ENCODE measurements around the gene HBZ. TPM values are rescaled to one million over a fixed set of nuclear protein-coding genes. Genes with fewer than 3 reads are reported as not detected.
A peak's percentile ranks its signal among the peaks of the same experiment; 100 is the strongest.

Gene HBZ
- total RNA-seq, 1 experiment from 2014 or later: not detected

- DNase-seq (no peak), ATAC-seq (no peak)
- Histone ChIP-seq H3F3A (ENCODE audit: low read length, unreplicated experiment) (no peaks in the 10 kb centered on the region), H3K9me3 (ENCODE audit: low read length) (no peaks in the 10 kb centered on the region), H3K4me3 (ENCODE audit: low read length) (no peak overlapping the region), H3K4me2 (ENCODE audit: low read length) (no peak overlapping the region), H3K79me2 (ENCODE audit: low read length) (no peaks in the 10 kb centered on the region), H3K36me3 (ENCODE audit: low read depth, low read length) (no peaks in the 10 kb centered on the region), H3K27ac (ENCODE audit: low read length) (no peak overlapping the region), H4K20me1 (ENCODE audit: low read length) (no peaks in the 10 kb centered on the region), H3K9ac (ENCODE audit: low read length) (no peak overlapping the region), H3K27me3 (ENCODE audit: low read length) (peaks cover 20% of the 10 kb centered on the region), H3K9me2 (replicated peaks; ENCODE audit: low read length) (no peaks in the 10 kb centered on the region), H3K4me1 (ENCODE audit: insufficient read depth, low read length) (no peaks in the 10 kb centered on the region), H2AFZ (ENCODE audit: low read length) (no peak overlapping the region)
- no TSS peak for BruUV-seq (replicated peaks)
- no peak for TF ChIP-seq CTCF (conservative IDR thresholded peaks at IDR 0.05; ENCODE audit: low read depth, low read length)
- TF ChIP-seq EZH2 (IDR thresholded peaks at IDR 0.05; ENCODE audit: low read length, unreplicated experiment): no peak
- TF ChIP-seq EZH2phosphoT487 (IDR thresholded peaks at IDR 0.05; ENCODE audit: borderline replicate concordance, low read length): no peak
- POLR2A ChIA-PET (ENCODE audit: unreplicated experiment): no interaction called here
- intact Hi-C loops (cut with micrococcal nuclease): no loop called here
- CTCF ChIA-PET: no interaction called here
Observed at GRCh38 chr16:164827-165538, 12.5 kb downstream of the HBZ start.

- intact Hi-C loops (cut with micrococcal nuclease): no loop called here
- Histone ChIP-seq H3K27me3 (ENCODE audit: low read length) (peaks cover 20% of the 10 kb centered on the region), H3K9me3 (ENCODE audit: low read length) (no peaks in the 10 kb centered on the region), H3K4me2 (ENCODE audit: low read length) (no peak within 1 kb of the TSS), H3K9ac (ENCODE audit: low read length) (no peak within 1 kb of the TSS), H3K4me3 (ENCODE audit: low read length) (no peak within 1 kb of the TSS), H4K20me1 (ENCODE audit: low read length) (no peaks in the 10 kb centered on the region), H3K9me2 (replicated peaks; ENCODE audit: low read length) (no peaks in the 10 kb centered on the region), H3K4me1 (ENCODE audit: insufficient read depth, low read length) (no peaks in the 10 kb centered on the region), H2AFZ (ENCODE audit: low read length) (no peak within 1 kb of the TSS), H3K27ac (ENCODE audit: low read length) (no peak within 1 kb of the TSS), H3K36me3 (ENCODE audit: low read depth, low read length) (no peaks in the 10 kb centered on the region), H3F3A (ENCODE audit: low read length, unreplicated experiment) (no peaks in the 10 kb centered on the region), H3K79me2 (ENCODE audit: low read length) (no peaks in the 10 kb centered on the region)
- ChIA-PET POLR2A (ENCODE audit: unreplicated experiment) (no interaction called here), CTCF (no interaction called here)
- ATAC-seq (no peak), DNase-seq (no peak)
- no TSS peak for BruUV-seq (replicated peaks)
- TF ChIP-seq CTCF (conservative IDR thresholded peaks at IDR 0.05; ENCODE audit: low read depth, low read length) (no peak), EZH2phosphoT487 (IDR thresholded peaks at IDR 0.05; ENCODE audit: borderline replicate concordance, low read length) (no peak), EZH2 (IDR thresholded peaks at IDR 0.05; ENCODE audit: low read length, unreplicated experiment) (peak; percentile 24)
Observed at GRCh38 chr16:165539-166374, 13.3 kb downstream of the HBZ start, which contains the start of gene HBM. HBM (plus strand) TSS chr16:165978; CDS start chr16:165998, 20 bp downstream.
